ENCODE data around the gene RNU6-9. TPM values are rescaled to one million over a fixed set of nuclear protein-coding genes. Genes with fewer than 3 reads are reported as not detected.
A peak's percentile ranks its signal among the peaks of the same experiment; 100 is the strongest.

The RNU6-9 gene
- total and polyA plus RNA-seq, 2 of the 13 experiments (the other 11 are each of a cell fraction or from before 2014, with no cell fraction given) = under 0.01 TPM; not detected in 1

- 0 out of 2 replicates have a peak, but pooled peaks have one; percentile 9 for TF ChIP-seq JUND (CRISPR knock-in tag; IDR thresholded peaks at IDR 0.05)
- TF ChIP-seq ZNF800 (CRISPR knock-in tag; IDR thresholded peaks at IDR 0.05) = peak; percentile 49; the same call in 1 of the 2 replicates
- TF ChIP-seq AKNA (CRISPR knock-in tag; IDR thresholded peaks at IDR 0.05; ENCODE audit: borderline replicate concordance) = no peak
- TF ChIP-seq ZHX2 (IDR thresholded peaks at IDR 0.05; ENCODE audit: low read depth) = peak; percentile 49; the same call in 1 of the 2 replicates
- peak; percentile 71; the same call in 1 of the 2 replicates for TF ChIP-seq ZHX2 (CRISPR knock-in tag; IDR thresholded peaks at IDR 0.05; ENCODE audit: borderline replicate concordance)
- TF ChIP-seq DPF2 (CRISPR knock-in tag; IDR thresholded peaks at IDR 0.05; ENCODE audit: borderline replicate concordance, low read depth) = no peak
- TF ChIP-seq HMGXB4 (CRISPR knock-in tag; IDR thresholded peaks at IDR 0.05; ENCODE audit: borderline replicate concordance in 1 of 2, low read depth in 1 of 2) = peak; percentile 86 to 87; a peak in 3 of 4 replicates
- TF ChIP-seq ZBTB2 (CRISPR knock-in tag; IDR thresholded peaks at IDR 0.05; ENCODE audit: low read depth) = no peak; the same call in 1 of the 2 replicates
- TF ChIP-seq ZFP82 (CRISPR knock-in tag; IDR thresholded peaks at IDR 0.05; ENCODE audit: borderline replicate concordance) = peak; percentile 80; the same call in 1 of the 2 replicates
These were observed at the start of gene RNU6-9, which contains the start of gene MED16 (continued) for GRCh38 chr19:892894-893689.

Data from HepG2 (cell line).